SK-N-SH treated with all-trans-retinoic acid at 6 μM for 48 hours (cell line): Measurements from ENCODE around the gene KCNB1.

Experiments
- CSDC2 ChIP-seq: fragments of 250-450 bp; sonication (Bioruptor Pico); IDR thresholded peaks from 2 replicates; pipeline ENCODE4 v1.5.0; 2020; ENCODE audit warnings: mild to moderate bottlenecking, moderate library complexity
- SNAI2 ChIP-seq: fragments of 250-450 bp; sonication (Bioruptor Pico); IDR thresholded peaks from 2 replicates; pipeline ENCODE4 v1.5.0; 2020; ENCODE audit warnings: mild to moderate bottlenecking, moderate library complexity
- ZFP30 ChIP-seq: fragments of 450-650 bp; formaldehyde crosslinking; IDR thresholded peaks from 2 replicates; pipeline ENCODE4 v1.5.0; 2022; ENCODE audit warnings: mild to moderate bottlenecking, moderate library complexity
- TF ChIP-seq, protein P1 (sequence below): fragments of 250-450 bp; sonication (Bioruptor Pico); IDR thresholded peaks from 2 replicates; pipeline ENCODE4 v1.5.1; 2021; ENCODE audit warnings: mild to moderate bottlenecking, moderate library complexity

DNA sequence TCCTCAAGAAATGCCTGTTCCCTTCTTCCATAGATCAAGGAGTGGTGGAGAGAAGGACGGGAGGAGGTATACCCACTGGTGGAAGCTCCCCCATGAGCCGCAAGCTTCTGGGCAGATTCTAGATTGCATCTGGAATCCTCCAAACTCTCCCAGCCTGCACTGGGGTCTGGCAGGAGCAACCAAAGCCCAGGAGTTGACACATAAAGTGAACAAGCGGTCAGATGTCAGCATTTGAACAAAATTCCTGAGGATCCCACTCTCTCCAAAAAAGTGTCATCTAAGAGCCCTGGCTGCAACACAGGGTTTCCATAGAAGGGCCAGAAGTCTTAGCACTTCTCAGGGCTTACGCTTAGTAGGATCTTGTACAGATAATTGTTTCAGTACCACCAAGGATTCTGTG, 88.2 kb downstream of the KCNB1 start:
- TF ChIP-seq, protein P1, sequence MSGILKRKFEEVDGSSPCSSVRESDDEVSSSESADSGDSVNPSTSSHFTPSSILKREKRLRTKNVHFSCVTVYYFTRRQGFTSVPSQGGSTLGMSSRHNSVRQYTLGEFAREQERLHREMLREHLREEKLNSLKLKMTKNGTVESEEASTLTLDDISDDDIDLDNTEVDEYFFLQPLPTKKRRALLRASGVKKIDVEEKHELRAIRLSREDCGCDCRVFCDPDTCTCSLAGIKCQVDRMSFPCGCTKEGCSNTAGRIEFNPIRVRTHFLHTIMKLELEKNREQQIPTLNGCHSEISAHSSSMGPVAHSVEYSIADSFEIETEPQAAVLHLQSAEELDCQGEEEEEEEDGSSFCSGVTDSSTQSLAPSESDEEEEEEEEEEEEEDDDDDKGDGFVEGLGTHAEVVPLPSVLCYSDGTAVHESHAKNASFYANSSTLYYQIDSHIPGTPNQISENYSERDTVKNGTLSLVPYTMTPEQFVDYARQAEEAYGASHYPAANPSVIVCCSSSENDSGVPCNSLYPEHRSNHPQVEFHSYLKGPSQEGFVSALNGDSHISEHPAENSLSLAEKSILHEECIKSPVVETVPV (CRISPR knock-in tag), result no peak
- TF ChIP-seq CSDC2 (no peak), ZFP30 (CRISPR knock-in tag) (no peak), SNAI2 (CRISPR knock-in tag) (no peak)
